GM21390 (cell line): ENCODE results near the gene FAM83G.
"Not testable (repeated sequence)": the region's sequence is repeated elsewhere in the genome, so short reads cannot be mapped to it uniquely, and the experiment has no call there.

Experiments used
- ATAC-seq: cut with Tn5 transposase; IDR thresholded peaks from one replicate; pipeline ENCODE4 v1.9.1; 2021; ENCODE audit not compliant: unreplicated experiment

FAM83G gene

DNA sequence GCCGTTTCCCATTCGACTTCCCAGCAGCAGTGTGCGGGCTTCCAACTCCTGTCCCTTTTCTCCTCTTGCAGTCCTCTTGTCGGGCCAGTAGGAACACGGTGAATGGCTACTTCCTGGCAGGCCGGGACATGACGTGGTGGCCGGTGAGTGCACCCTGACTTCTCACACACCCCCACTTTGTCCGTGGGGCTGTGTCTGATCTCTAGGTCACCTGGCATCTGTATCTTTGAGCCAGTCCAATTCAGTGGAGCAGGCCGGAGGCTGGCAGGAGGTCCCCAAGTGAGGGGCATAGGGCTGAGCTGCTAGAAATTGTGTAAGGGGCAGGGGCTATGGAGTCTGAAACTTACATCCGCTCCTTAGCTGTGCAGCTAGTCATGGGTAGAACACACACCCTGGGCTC, 46.0 kb downstream of the FAM83G start:
- ATAC-seq, result no peak

DNA sequence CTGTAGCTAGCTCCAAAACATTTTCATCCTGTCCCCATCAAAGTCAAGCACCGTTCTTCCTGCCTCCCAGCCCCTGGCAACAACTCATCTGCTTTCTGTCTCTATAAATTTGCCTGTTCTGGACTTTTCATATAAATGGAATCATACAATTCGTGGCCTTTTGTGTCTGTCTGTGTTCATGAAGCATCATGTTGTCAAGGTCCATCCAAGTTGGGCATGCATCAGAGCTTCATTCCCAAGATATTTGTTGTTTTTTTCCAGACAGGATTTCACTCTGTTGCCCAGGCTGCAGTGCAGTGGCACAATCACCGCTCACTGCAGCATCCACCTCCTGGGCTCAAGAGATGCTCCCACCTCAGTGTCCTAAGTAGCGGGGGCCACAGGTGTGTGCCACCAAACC, 46.7 kb downstream of the FAM83G start:
- no peak for ATAC-seq

DNA sequence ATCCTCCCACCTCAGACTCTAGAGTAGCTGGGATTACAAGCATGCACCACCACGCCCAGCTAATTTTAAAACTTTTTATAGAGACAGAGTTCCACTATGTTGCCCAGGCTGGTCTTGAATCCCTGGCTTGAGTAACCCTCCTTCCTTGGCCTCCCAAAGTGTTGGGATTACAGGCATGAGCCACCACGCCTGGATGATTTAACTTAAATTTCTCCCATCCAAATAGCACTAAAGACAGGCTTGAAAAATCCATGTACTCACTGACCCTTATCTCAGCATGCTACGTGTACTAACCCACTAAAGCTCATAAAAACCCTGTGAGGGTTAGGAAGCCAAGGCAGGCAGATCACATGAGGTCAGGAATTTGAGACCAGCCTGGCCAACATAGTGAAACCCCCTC, 48.0 kb downstream of the FAM83G start:
- ATAC-seq, result no peak

DNA sequence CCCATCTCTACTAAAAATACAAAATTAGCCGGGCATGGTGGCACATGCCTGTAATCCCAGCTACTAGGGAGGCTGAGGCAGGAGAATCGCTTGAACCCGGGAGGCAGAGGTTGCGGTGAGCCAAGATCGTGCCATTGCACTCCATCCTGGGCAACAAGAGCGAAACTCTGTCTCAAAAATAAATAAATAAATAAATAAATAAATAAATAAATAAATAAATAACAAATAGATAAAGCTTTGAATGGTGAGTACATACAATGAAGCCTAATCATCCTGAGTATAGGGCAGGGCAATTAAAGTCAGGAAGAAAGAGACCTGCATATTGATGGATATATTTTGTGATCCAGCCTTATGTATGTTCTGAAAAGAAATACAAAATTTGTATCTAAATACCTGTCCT, 48.5 kb downstream of the FAM83G start:
- ATAC-seq, result not testable (repeated sequence)

DNA sequence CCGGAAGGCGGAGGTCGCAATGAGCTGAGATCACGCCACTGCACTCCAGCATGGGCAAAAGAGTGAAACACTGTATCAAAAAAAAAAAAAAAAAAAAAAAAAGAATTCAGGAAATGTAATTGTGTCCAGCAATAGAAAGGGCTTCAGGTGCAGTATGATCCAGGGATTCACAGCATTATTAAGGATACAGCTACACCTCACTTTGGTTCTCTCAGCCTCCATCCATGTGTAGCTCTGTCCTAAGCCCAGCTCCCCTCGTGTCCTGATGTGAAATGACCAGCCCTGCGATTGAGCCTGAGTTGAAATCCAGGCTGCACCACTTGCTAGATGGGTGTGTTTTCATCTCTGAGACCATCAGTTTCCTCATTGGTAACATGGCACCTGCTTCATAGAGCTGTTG, 49.6 kb downstream of the FAM83G start:
- no peak for ATAC-seq

DNA sequence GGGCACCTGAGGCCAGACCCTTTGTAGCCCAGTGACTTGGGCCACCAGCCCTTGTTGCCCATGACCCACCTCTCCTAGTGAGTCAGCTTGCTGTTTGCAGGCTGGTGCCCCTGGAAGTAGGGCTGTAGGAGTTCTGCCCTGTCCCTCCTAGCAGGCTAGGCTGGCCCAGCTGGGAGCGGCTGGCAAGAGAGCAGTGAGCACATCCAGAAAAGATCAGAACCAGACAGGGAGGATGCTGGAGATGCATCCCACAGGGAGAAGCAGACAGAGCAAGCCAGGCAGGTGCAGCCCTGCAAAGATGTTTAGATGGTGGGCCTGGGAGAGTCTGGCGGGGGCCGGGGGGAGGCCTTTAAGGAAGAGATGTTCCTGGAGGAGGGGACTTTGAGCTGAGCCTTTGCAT, 50.2 kb downstream of the FAM83G start:
- ATAC-seq, result no peak

DNA sequence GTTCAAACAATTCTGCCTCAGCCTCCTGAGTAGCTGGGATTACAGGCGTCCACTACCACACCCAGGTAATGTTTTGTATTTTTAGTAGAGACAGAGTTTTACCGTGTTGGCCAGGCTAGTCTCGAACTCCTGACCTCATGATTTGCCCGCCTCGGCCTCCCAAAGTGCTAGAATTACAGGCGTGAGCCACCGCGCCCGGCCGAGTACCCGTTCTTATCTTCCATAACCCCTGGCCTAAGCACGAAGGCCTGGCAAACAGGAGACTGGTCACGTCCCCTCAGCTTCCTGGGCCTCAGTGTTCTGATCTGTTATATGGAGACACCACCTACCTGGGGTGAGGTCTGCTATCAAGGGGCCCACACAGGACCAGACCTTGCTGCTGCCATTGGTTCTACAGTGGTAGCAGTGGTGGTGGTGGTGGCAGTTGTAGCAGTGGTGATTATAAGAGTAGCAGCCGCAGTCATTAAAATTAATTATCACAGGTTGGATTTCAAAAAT, 51.3 kb downstream of the FAM83G start:
- ATAC-seq, result no peak

DNA sequence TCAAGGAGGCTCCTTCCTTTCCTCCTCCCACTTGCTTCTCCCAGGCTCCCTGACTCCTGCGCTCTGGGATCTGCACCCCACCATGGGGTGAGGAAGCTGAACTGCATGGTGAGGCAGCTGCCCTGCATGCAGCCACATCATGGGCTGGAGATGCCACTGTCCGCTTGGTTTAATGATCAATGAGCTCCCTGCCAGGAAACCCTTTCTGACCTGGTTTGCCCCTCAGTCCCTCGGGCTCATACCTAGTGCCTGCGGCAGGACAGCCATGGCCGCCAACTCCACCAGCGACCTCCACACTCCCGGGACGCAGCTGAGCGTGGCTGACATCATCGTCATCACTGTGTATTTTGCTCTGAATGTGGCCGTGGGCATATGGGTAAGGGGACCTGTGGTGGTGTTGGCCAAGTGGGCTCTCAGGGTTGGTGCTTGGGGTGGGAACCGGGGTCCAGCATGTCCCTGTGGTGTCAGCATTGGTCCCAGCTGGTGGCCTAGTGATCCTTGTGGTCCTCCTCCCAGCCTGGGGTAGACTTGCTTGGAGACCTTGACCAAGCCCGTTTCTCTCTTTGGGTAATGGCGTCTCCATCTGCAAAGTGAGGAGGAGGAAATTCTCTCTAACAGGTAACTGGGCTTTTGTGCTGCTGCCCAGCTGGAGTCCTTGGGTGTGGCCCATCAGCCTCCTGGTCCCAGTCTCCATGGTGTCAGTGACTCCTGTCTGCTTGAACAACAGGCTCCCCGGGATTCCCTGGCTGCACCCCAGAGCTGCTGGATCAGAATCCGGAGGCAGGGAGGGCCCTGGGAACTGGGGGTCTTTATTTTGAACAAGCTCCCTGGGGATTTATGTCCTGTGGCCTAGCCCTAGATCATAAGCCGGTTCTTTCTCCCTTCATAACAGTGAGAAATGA, 52.4 kb downstream of the FAM83G start, which contains the start of gene SLC5A10:
TSS of gene SLC5A10 (plus strand) at position 225 of the 902 bp plus-strand sequence. CDS start at position 266, 41 bp downstream.
- no peak for ATAC-seq

DNA sequence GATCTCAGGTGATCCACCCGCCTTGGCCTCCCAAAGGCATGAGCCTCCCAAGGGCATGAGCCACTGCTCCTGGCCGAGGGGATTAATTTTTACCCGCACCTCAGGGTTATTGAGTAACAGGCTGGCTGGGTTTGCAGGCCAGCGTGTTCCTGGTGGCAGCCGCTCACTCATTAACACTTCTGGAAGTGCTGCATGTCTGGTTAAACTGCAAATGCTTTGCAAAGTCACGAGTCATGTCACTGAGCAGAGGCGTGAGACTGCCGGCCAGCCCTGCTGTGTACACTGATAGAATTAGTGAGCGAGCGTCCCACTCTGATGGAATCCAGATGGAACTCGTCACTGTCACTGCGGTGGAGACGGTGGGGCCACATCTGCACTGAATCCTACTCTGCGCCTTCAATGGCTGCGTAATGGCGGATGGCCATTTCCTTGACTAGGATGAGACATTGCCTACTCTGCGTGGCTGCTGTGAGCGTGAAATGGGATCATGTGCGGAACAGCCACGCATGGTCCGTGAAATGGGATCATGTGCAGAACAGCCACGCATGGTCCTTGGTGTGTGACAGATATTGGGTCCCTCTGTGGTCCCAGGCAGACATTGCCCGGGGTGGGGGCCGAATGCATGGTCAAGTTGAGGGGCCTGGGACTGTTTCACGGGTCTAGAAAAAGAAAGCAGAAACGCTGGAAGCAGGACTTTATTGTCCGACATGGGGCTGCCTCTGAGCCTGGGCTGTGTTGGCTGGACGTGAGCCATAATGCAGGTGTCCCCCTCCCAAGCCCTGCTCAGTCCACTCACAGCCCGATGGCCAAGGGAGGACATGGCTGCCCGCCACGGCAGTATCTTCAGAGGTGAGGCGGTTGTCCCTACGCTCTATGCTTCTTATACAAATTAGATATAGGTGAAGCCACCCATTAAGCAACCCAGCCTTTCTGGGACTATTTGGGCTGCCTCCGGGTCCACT, 53.3 kb downstream of the FAM83G start:
- no peak for ATAC-seq

DNA sequence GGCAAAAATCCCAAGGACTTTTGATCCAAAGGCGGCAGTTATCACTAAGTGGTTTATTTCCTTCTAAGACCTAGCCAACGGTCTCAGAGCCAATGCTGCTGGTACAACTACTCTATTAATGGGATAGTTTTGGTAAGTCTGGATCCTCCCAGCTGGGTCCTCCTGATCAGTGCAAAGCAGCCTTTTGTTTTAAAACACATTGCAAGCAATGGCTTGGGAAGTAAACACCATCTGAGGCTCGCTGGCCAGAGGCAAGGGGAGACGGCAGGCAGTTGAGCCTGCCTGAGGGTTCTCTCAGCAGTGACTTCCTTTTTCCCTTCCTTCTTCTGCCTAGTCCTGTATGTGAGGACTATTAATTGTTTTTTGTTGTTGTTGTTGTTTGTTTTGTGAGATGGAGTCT, 54.2 kb downstream of the FAM83G start:
- ATAC-seq, result no peak

DNA sequence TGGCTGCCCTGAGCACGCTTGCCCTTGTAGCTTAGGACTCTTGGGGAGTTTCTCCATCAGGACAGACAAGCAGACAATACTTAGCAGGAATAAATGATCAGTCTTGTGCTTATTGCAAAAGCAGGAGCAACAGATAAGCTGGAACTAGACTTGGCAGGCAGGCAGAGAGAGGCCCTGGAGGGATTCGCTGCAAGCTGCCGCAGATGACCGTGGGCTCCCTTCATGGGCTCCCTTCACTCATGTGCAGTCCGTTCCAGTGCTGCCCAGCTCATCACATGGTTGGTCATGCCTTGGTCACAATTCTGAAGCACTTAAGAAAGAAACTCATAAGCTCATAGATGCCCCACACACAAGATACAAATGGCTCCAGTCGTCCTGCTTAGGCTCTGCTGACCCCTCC, 55.0 kb downstream of the FAM83G start:
- no peak for ATAC-seq

DNA sequence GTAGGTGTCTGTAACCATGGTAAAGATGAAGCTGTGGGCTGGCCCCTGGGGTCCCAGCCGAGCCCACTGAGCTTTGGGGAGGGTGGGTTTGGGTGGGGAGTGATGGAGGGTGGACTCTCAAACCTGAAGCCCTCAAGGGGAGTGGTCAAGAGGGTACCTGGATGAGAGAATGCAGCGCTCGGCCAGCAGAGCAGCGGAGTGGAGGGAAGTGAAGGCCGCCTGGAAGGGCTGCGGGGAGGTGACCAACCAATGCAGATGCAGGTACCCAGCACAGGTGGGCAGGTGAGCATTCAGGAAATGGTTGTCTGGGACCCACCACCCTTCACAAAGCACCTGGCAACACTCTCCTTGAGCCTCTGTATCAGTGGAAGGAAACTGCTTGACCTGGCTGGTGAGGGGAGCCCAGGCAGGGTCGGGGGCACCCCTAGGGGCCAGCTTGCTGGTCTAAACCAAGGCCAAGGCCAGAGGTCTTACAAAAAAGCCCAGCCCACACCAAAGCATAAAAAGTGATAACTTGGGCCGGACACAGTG, 56.0 kb downstream of the FAM83G start:
- ATAC-seq, result no peak

DNA sequence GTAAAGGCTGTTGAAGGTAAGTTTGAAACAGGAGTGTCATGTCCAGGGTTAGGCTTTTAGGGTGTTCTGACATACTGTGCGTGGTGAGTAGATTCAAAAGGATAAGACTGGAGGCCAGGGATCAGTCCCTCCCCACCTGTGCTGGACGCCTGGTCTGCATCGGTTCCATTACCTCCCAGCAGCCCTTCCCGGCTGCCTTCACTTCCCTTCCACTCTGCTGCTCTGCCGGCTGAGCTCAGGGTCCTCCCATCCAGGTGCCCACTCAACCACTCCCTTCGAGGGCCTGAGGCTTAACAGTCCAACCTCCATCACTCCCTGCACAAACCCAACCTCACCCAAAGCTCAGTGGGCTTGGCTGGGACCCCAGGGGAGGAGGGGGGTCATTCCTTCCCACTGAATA, 56.7 kb downstream of the FAM83G start:
- ATAC-seq, result no peak

DNA sequence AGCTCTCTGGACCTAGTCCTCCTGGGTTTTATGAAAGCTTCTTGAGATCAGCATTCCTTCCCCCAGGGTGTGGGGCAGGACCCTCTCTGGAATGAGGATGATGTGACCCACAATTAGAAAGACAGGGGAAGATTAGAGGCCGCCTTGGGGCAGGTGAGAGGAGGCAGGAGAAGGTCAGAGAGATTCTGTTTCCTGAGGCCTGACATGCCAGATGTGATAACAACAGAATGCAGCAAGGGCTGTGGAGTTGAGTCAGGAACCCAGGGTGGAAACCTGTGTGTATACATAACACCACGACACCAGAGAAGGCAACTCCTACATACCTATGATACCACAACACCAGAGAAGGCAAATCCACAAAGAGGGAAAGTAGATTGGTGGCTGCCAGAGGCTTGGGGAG, 58.0 kb downstream of the FAM83G start:
- no peak for ATAC-seq

DNA sequence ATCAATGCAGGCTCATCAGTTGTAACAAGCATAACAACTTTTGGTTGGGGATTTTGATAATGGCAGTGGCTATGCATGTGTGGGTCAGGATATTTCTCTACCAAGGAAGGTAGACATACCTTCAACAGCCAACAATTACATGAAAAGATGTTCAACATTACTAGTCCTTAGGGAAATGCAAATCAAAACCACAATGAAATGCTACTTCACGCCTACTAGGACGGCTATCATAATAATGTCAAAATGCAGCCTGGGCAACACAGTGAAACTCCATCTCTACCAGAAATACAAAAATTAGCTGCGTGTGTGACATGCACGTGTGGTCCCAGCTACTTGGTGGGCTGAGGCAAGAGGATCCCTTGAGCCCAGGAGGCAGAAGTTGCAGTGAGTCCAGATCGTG, 59.9 kb downstream of the FAM83G start:
- ATAC-seq, result no peak

DNA sequence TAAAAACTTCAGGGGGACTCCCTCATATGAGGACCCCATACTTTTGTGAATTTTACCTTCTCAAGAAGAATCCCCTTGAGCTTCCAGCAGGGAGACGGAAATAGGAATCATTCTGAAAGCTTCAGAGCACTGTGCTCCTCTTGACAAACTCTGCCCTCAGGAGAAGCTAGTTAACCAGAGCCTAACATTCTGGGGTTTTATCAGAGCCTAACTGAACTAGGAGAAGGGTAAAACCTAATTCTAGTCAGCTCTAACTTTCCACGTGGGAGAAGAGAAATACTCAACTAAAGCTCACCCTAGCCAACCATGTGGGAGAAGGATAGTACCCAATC, 65.9 kb downstream of the FAM83G start:
- ATAC-seq, result no peak

DNA sequence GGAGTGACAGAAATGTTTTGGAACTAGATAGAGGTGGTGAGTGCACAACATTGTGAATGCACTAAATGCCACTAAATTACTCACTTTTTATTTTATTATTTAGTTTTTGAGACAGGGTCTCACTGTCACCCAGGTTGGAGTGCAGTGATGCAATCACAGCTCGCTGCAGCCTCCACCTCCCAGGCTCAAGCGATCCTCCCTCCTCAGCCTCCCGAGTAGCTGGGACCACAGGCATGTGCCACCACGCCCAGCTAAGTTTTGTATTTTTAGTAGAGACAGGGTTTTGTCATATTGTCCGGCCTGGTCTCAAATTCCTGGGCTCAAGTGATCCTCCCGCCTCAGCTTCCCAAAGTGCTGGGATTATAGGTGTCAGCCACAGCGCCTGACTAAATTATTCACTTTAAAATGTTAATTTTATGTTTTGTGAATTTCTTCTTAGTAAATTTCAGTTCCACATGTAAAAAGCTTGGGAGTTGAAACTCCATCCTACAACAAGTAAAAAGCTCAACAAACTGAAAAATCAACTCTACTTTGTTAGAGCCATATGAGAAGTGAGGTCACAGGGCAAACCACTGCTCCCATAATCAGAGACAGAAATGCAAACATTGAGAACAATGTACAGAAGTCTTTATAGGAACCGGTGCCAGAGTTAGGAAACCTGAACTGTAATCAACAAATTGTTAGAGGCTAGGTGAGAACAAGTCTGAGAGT, 66.4 kb downstream of the FAM83G start:
- ATAC-seq, result no peak

DNA sequence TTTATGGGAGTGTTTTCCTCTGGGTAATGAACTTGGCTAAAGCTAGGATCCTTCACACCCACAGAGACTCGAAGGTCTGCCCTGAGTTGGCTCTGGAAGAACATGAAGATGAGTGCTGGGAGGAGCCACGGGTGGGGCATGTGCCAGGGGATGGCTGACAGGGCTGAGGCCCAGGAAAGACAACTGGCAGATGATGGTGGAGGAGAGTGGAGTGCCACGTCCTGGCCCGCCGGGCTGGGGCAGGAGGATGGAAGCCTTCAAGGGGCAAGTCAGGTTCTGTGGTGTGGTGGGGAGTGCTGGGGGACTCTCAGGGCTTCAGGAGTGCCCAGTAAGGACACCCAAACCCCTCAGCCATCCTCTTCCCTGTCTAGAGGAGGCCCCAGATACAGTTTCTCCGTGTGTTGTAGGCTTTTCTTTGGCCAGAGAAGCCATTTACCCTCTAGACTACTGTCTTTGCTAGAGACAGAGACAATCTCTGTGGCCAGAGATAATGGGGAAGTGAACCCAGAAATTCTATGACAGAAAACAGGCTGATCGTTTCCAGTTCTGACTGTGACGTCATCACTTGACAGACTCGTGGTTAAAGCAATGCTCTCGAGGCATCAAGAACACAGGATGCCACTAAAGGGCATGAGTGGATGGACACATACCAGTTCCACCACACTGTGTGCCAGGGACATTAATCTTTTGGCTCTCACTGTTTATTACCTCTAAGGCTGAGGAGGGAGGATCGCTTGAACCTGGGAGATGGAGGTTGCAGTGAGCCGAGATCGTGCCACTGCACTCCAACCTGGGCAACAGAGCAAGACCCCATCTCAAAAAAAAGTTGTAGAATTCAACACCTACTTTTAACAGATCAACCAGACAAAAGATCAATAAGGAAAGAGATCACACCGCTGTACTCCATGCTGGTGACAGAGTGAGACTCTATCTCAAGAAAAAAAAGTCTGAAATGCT, 71.2 kb downstream of the FAM83G start:
- no peak for ATAC-seq

DNA sequence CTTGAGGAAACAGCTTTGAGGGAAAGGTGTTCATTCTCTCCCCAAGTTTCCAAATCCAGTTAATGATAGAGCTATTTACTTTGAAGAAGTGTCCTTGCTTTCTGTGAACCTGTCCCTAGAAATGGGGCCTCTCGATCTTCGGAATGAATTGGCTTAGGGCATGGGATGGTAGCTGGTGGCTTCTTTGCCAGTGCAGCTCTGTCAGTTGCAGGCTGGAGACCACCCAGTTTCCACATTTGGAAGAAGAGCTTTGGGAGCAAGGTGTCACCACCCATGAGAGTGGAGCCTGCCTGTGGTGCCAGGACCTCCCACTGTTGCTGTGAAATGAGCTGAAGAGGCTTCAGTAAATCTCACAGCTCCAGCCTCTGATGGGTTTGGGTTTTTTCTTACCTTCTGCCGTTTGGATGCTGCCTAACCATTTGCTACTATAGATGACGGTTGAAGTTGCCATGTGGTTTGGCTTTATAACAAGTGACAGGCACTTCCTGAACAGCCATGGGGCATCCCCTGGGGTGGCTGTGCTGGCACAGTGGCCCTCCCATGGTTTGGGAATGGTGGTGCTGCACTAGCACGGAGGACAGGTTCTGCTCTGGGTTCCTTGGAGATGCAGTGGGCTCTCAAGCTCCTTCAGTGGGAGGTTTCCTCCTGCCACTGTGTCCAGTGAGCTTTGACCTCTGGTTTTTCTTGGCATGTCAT, 72.1 kb downstream of the FAM83G start:
- ATAC-seq, result no peak
